SK-N-SH treated with all-trans-retinoic acid at 6 μM for 48 hours (cell line): Measurements from ENCODE around the gene PHF20.

ENCODE experiments used
- ATAC-seq: fragments of 200-7000 bp; cut with Tn5 transposase; 3 replicates; pipeline ENCODE4 v1.9.1; 2020; ENCODE audit warnings: mild to moderate bottlenecking, moderate library complexity
- BACH2 ChIP-seq: fragments of 250-450 bp; sonication (Bioruptor Pico); IDR thresholded peaks from 2 replicates; pipeline ENCODE4 v1.9.0; 2021; ENCODE audit warnings: mild to moderate bottlenecking, borderline replicate concordance
- CREB5 ChIP-seq: fragments of 250-450 bp; sonication (Bioruptor Pico); IDR thresholded peaks from 2 replicates; pipeline ENCODE4 v1.5.1; 2020; ENCODE audit warnings: low read depth, mild to moderate bottlenecking, moderate library complexity
- CSDC2 ChIP-seq: fragments of 250-450 bp; sonication (Bioruptor Pico); IDR thresholded peaks from 2 replicates; pipeline ENCODE4 v1.5.0; 2020; ENCODE audit warnings: mild to moderate bottlenecking, moderate library complexity
- CSRNP3 ChIP-seq: fragments of 250-450 bp; sonication (Bioruptor Pico); IDR thresholded peaks from 2 replicates; pipeline ENCODE4 v1.5.1; 2021; ENCODE audit warnings: mild to moderate bottlenecking, moderate library complexity
- GLIS3 ChIP-seq: fragments of 250-450 bp; sonication (Bioruptor Pico); IDR thresholded peaks from 2 replicates; pipeline ENCODE4 v1.5.0; 2020; ENCODE audit warnings: mild to moderate bottlenecking, moderate library complexity
- ISL1 ChIP-seq: fragments of 250-450 bp; sonication (Bioruptor Pico); IDR thresholded peaks from 2 replicates; pipeline ENCODE4 v2.1.2; 2022; ENCODE audit warnings: mild to moderate bottlenecking, moderate library complexity
- OSR1 ChIP-seq: fragments of 250-450 bp; sonication (Bioruptor Pico); IDR thresholded peaks from 2 replicates; pipeline ENCODE4 v1.8.0; 2022; ENCODE audit warnings: moderate library complexity, mild to moderate bottlenecking, inconsistent platforms
- PATZ1 ChIP-seq: fragments of 250-450 bp; sonication (Bioruptor Pico); IDR thresholded peaks from 2 replicates; pipeline ENCODE4 v1.8.0; 2020; ENCODE audit warnings: mild to moderate bottlenecking, moderate library complexity, borderline replicate concordance
- POU6F1 ChIP-seq: fragments of 250-450 bp; sonication (Bioruptor Pico); IDR thresholded peaks from 2 replicates; pipeline ENCODE4 v1.8.0; 2021; ENCODE audit warnings: low read depth, mild to moderate bottlenecking, moderate library complexity, borderline replicate concordance
- PPARA ChIP-seq: fragments of 250-450 bp; sonication (Bioruptor Pico); IDR thresholded peaks from 2 replicates; pipeline ENCODE4 v1.5.0; 2020; ENCODE audit warnings: mild to moderate bottlenecking, borderline replicate concordance
- RARB ChIP-seq: fragments of 250-450 bp; sonication (Bioruptor Pico); IDR thresholded peaks from 2 replicates; pipeline ENCODE4 v1.8.0; 2021; ENCODE audit warnings: mild to moderate bottlenecking, moderate library complexity
- TCF4 ChIP-seq: fragments of 250-450 bp; sonication (Bioruptor Pico); IDR thresholded peaks from 2 replicates; pipeline ENCODE4 v1.8.0; 2021; ENCODE audit warnings: mild to moderate bottlenecking, moderate library complexity, borderline replicate concordance
- TOX ChIP-seq: fragments of 250-450 bp; sonication (Bioruptor Pico); IDR thresholded peaks from 2 replicates; pipeline ENCODE4 v1.8.0; 2021; ENCODE audit warnings: mild to moderate bottlenecking, moderate library complexity, borderline replicate concordance
- ZC3H10 ChIP-seq: fragments of 250-450 bp; sonication (Bioruptor Pico); IDR thresholded peaks from 2 replicates; pipeline ENCODE4 v1.5.1; 2021; ENCODE audit warnings: mild to moderate bottlenecking, moderate library complexity
- ZFP3 ChIP-seq: fragments of 250-450 bp; sonication (Bioruptor Pico); IDR thresholded peaks from 2 replicates; pipeline ENCODE4 v1.5.0; 2020; ENCODE audit warnings: mild to moderate bottlenecking, moderate library complexity
- ZFP30 ChIP-seq: fragments of 450-650 bp; formaldehyde crosslinking; IDR thresholded peaks from 2 replicates; pipeline ENCODE4 v1.5.0; 2022; ENCODE audit warnings: mild to moderate bottlenecking, moderate library complexity
- ZNF565 ChIP-seq: fragments of 450-650 bp; formaldehyde crosslinking; conservative IDR thresholded peaks from 2 replicates; pipeline ENCODE4 v1.5.0; 2020; ENCODE audit warnings: low read depth, mild to moderate bottlenecking, moderate library complexity
- ZNF70 ChIP-seq: fragments of 450-650 bp; formaldehyde crosslinking; IDR thresholded peaks from 2 replicates; pipeline ENCODE4 v1.5.0; 2020; ENCODE audit warnings: mild to moderate bottlenecking, moderate library complexity
- ZNF8 ChIP-seq: fragments of 450-650 bp; formaldehyde crosslinking; IDR thresholded peaks from 2 replicates; pipeline ENCODE4 v1.5.0; 2020; ENCODE audit warnings: mild to moderate bottlenecking, moderate library complexity

PHF20 gene

GRCh38 chr20:35788796-35789195 is 17.0 kb downstream of the PHF20 start:
- ATAC-seq, result no peak
- no peak for TF ChIP-seq RARB

DNA sequence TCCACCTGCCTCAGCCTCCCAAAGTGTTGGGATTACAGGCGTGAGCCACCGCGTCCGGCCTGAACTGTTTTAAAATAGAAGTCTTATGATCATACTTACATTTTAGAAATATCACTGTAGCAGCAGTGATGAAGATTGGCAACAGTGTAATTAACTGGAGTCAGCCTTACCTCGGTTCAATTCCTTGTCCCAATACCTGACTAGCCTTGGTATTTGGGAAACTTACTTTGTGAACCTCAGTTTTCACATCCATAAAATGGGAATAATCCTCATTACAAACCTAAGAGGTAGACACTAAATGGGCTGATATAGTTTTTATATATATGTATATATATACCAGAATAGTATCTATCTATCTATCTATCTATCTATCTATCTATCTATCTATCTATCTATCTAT is 19.3 kb downstream of the PHF20 start:
- ATAC-seq, result no peak
- TF ChIP-seq CSDC2, result no peak
- no peak for TF ChIP-seq ZFP30 (CRISPR knock-in tag)
- no peak for TF ChIP-seq TCF4 (CRISPR knock-in tag)
- no peak for TF ChIP-seq PATZ1
- no peak for TF ChIP-seq GLIS3 (CRISPR knock-in tag)
- TF ChIP-seq ISL1 (CRISPR knock-in tag), result no peak
- TF ChIP-seq ZNF565 (CRISPR knock-in tag), result no peak
- TF ChIP-seq ZC3H10 (CRISPR knock-in tag), result no peak
- no peak for TF ChIP-seq BACH2 (CRISPR knock-in tag)
- no peak for TF ChIP-seq CREB5
- TF ChIP-seq PPARA (CRISPR knock-in tag), result no peak
- TF ChIP-seq TOX (CRISPR knock-in tag), result no peak
- no peak for TF ChIP-seq POU6F1 (CRISPR knock-in tag)
- TF ChIP-seq ZNF70, result no peak

DNA sequence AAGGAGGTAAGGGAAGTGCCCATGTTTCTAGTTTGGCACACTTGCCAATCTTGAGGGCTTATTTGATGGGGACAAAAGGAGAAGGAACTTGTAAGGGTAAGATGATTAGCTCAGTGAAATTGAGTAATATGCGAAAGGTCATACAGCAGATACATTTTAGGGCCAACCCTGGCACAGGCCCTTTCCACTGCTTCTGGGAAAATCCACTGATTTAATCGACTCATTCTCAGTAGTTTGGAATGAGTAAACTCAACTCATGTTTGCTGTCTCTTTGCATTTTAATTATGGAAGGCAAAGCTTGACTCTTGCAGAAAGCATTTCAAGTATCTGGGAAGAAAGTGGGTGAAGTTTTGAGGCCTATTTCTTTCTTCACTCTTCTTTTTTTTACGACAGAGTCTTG is 20.0 kb downstream of the PHF20 start:
- ATAC-seq, result peak; percentile 97
- TF ChIP-seq PATZ1 (no peak), ISL1 (CRISPR knock-in tag) (peak; percentile 60)

GRCh38 chr20:35792740-35793139 is 20.9 kb downstream of the PHF20 start:
- no peak for TF ChIP-seq RARB
- no peak for TF ChIP-seq ZFP30 (CRISPR knock-in tag)
- no peak for TF ChIP-seq CREB5
- no peak for TF ChIP-seq ZNF8
- TF ChIP-seq ISL1 (CRISPR knock-in tag), result no peak
- no peak for TF ChIP-seq ZFP3
- TF ChIP-seq OSR1 (CRISPR knock-in tag), result no peak
- TF ChIP-seq ZNF565 (CRISPR knock-in tag), result no peak
- ATAC-seq, result no peak

GRCh38 chr20:35796571-35796970 is 24.8 kb downstream of the PHF20 start:
- no peak for ATAC-seq
- TF ChIP-seq CSRNP3 (CRISPR knock-in tag), result no peak
